ENCODE results near the gene DVL2.

- TF ChIP-seq CTCF (conservative IDR thresholded peaks at IDR 0.05; ENCODE audit: low read depth, low read length): no peak
- no peak for TF ChIP-seq EZH2 (IDR thresholded peaks at IDR 0.05; ENCODE audit: low read length, unreplicated experiment)
These were observed 9.1 kb upstream of the DVL2 start for GRCh38 chr17:7243453-7243729.

All from PC-3 (cell line).